Esophagus squamous epithelium (tissue), 4 donors: ENCODE measurements around the gene DCAF10.

ENCODE experiments used
- POLR2A ChIP-seq, 4 donors: fragments of 450-650 bp; IDR thresholded peaks; one replicate each; pipeline ENCODE4 v1.6.1; 2017; ENCODE audit warnings: antibody characterized with exemption in 4 of 4, mild to moderate bottlenecking in 4 of 4, moderate library complexity in 3 of 4
- TF ChIP-seq, protein P1 (sequence below), 6 experiments: fragments of 450-650 bp in 4 of 6; fragments of 200-600 bp in 2 of 6; sonication (generic) in 2 of 6; IDR thresholded peaks; one replicate each; pipeline ENCODE4 v1.5.1; 2016 to 2019; ENCODE audit warnings: antibody characterized with exemption in 6 of 6, mild to moderate bottlenecking in 4 of 6, moderate library complexity in 4 of 6

DNA sequence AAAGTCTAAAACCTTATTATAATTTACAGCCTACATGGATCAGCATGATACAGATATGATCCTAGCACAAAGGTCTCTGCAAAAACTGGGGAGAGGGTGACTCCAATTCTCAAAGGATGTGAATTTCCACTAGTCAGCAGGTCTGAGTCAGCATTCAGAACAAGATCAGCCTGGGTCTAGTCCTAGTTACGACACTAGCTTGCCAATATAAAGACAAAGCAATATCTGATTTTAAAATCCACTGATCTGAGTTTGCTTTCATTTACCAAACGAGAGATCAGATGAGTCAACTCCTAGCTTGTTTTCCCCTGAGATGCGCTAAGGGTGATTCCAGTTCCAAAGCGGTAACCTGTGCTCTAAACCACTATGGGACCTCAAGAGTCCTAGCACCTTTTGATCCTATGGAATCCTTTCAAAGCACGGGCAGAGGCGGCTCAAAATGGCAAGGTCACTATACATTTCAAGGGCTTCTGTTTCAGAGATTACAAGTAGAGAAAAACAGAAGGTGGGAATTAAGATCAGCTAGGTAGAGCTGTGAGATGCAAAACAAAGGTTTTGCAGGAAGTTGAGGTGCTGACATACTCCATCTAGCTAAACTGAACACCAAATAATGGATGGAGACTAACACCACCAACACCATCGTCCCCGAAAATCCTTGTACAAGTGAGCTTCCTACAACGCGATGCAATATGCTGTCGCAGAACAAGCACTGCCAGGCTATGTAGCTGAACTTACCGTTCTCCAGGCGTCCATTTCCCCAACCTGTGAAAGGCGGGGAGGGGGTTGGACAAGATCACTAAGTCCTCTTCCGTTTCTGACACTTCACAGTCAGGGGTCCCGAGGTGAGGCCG is 102.4 kb downstream of the DCAF10 start:
- TF ChIP-seq, protein P1, sequence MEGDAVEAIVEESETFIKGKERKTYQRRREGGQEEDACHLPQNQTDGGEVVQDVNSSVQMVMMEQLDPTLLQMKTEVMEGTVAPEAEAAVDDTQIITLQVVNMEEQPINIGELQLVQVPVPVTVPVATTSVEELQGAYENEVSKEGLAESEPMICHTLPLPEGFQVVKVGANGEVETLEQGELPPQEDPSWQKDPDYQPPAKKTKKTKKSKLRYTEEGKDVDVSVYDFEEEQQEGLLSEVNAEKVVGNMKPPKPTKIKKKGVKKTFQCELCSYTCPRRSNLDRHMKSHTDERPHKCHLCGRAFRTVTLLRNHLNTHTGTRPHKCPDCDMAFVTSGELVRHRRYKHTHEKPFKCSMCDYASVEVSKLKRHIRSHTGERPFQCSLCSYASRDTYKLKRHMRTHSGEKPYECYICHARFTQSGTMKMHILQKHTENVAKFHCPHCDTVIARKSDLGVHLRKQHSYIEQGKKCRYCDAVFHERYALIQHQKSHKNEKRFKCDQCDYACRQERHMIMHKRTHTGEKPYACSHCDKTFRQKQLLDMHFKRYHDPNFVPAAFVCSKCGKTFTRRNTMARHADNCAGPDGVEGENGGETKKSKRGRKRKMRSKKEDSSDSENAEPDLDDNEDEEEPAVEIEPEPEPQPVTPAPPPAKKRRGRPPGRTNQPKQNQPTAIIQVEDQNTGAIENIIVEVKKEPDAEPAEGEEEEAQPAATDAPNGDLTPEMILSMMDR (IDR thresholded peaks at IDR 0.05): no peak
- TF ChIP-seq POLR2A (IDR thresholded peaks at IDR 0.05): no peak
